Measurements from ENCODE around the gene LRRTM4. TPM values are rescaled to one million over a fixed set of nuclear protein-coding genes. Genes with fewer than 3 reads are reported as not detected.
"Not testable (repeated sequence)": the region's sequence is repeated elsewhere in the genome, so short reads cannot be mapped to it uniquely, and the experiment has no call there.

The LRRTM4 gene
- total RNA-seq, 4 donors from 2014 or later, result not detected

DNA sequence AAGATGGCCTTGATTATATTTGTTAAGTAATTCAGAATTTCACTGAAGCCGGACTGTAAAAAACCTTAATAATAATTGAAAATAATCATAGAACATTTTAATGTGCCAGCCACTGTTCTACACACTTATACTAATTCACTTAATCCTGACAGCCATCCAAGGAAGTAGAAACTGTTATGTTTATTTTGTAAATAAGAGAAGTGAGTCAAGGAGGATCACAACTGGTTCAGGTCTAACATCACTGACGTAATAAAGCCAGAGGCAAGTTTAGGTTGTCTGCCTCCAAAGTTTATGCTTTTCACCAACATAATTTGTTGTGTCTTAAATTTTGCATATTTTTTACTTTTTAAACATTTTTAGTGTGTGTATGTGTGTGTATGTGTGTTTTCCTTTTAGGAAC lies 436.1 kb downstream of the LRRTM4 start:
- Histone ChIP-seq H3K4me1 (no peaks in the 10 kb centered on the region), H3K27me3 (no peaks in the 10 kb centered on the region), H3K36me3 (no peaks in the 10 kb centered on the region), H3K9me3 (no peaks in the 10 kb centered on the region), H3K4me3 (no peak overlapping the region), H3K27ac (no peak overlapping the region)
- TF ChIP-seq POLR2A (IDR thresholded peaks at IDR 0.05), result no peak
- TF ChIP-seq, protein P1, sequence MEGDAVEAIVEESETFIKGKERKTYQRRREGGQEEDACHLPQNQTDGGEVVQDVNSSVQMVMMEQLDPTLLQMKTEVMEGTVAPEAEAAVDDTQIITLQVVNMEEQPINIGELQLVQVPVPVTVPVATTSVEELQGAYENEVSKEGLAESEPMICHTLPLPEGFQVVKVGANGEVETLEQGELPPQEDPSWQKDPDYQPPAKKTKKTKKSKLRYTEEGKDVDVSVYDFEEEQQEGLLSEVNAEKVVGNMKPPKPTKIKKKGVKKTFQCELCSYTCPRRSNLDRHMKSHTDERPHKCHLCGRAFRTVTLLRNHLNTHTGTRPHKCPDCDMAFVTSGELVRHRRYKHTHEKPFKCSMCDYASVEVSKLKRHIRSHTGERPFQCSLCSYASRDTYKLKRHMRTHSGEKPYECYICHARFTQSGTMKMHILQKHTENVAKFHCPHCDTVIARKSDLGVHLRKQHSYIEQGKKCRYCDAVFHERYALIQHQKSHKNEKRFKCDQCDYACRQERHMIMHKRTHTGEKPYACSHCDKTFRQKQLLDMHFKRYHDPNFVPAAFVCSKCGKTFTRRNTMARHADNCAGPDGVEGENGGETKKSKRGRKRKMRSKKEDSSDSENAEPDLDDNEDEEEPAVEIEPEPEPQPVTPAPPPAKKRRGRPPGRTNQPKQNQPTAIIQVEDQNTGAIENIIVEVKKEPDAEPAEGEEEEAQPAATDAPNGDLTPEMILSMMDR (IDR thresholded peaks at IDR 0.05), result no peak
- DNase-seq, result no peak

DNA sequence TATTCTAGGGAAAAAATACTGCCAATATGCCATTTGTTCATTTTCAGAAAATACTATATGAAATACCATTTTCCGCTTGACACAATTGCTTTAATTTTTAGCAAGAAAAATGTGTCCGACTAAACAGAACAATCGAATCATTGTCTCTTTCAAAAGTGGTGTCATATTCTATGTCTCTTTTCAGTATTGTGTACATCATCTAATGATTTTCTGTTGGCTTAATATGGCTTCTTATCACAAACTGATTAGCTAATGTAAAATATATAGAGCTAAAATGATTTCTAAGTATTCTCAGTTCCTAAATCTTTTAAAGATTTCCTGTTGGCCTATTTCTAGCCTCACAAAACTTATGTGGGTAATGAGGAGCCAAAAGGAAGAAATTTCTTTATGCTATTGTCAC lies 436.6 kb downstream of the LRRTM4 start:
- DNase-seq, result no peak
- H3K4me3 ChIP-seq, result no peak overlapping the region
- H3K27ac ChIP-seq, result no peak overlapping the region
- H3K9me3 ChIP-seq, result no peaks in the 10 kb centered on the region
- H3K27me3 ChIP-seq, result no peaks in the 10 kb centered on the region
- H3K36me3 ChIP-seq, result no peaks in the 10 kb centered on the region
- TF ChIP-seq, protein P1 (IDR thresholded peaks at IDR 0.05), result no peak
- no peak for TF ChIP-seq POLR2A (IDR thresholded peaks at IDR 0.05)
- no peaks in the 10 kb centered on the region for H3K4me1 ChIP-seq

DNA sequence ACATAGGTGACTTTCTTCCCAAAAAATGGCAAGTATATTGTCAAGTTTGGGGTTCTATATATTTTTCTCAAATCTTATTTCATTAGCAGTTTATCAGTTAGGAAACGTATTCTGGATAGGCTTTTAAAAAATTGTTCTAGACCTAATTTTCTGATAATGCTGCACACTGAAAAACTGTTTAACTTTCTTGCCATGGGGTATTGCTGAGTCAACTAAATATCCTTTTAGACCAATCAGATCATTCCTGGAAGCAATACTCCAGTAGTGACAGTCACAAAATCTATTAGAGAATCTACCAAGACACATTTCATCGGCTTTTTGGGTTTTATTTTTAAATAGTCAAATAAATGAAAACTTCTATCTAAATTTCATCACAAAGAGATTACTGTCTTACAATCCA lies 440.6 kb downstream of the LRRTM4 start:
- Histone ChIP-seq H3K27ac (no peak overlapping the region), H3K27me3 (no peaks in the 10 kb centered on the region), H3K36me3 (no peaks in the 10 kb centered on the region), H3K4me3 (no peak overlapping the region), H3K4me1 (no peaks in the 10 kb centered on the region), H3K9me3 (no peaks in the 10 kb centered on the region)
- TF ChIP-seq POLR2A (IDR thresholded peaks at IDR 0.05), result no peak
- TF ChIP-seq, protein P1 (IDR thresholded peaks at IDR 0.05), result no peak
- DNase-seq, result no peak

DNA sequence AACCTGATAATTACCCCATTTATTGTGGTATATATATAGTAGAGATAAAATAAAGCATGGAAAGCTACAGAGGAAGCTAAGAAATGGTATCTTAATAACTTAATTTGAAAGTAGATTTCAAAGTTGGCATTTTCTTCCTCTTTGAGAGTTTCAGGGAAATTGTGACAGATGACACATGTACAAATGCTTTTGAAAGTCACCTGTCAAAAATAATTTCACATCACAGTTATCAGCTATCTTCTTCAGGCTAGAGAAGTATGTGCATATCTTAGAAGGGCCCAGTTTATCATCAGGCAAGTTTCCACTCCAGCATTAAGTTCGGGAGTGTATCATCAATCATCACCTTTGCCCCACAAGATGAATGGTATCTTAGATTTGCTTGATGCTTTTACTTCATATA lies 457.9 kb downstream of the LRRTM4 start:
- no peaks in the 10 kb centered on the region for H3K36me3 ChIP-seq
- no peaks in the 10 kb centered on the region for H3K4me1 ChIP-seq
- H3K27ac ChIP-seq, result no peak overlapping the region
- no peaks in the 10 kb centered on the region for H3K9me3 ChIP-seq
- no peak for DNase-seq
- no peak for TF ChIP-seq POLR2A (IDR thresholded peaks at IDR 0.05)
- TF ChIP-seq, protein P1 (IDR thresholded peaks at IDR 0.05), result no peak
- H3K4me3 ChIP-seq, result no peak overlapping the region
- H3K27me3 ChIP-seq, result no peaks in the 10 kb centered on the region

DNA sequence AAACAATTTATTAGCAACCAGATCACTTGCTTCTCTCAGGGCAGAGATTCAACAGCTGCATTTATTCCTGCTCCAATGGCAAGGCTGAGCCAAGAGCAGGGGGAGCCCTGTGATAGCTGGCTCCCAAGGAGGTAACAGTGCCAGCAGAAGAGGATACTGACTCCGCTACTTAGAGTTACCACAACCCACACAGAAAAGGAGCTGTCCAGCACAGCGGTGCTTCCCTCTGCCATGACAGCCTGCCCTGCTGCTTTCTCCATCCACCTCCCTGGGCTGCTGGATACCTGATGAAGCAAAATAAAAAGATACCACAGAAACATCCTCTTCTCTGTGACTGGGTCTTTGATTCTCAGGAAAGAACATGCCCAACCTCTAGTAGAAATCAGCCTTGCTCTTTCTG lies 467.2 kb downstream of the LRRTM4 start:
- no peak overlapping the region for H3K27ac ChIP-seq
- H3K27me3 ChIP-seq, result no peaks in the 10 kb centered on the region
- H3K36me3 ChIP-seq, result no peaks in the 10 kb centered on the region
- DNase-seq, result no peak
- no peaks in the 10 kb centered on the region for H3K9me3 ChIP-seq
- H3K4me1 ChIP-seq, result no peaks in the 10 kb centered on the region
- TF ChIP-seq, protein P1 (IDR thresholded peaks at IDR 0.05), result no peak
- TF ChIP-seq POLR2A (IDR thresholded peaks at IDR 0.05), result no peak
- no peak overlapping the region for H3K4me3 ChIP-seq

DNA sequence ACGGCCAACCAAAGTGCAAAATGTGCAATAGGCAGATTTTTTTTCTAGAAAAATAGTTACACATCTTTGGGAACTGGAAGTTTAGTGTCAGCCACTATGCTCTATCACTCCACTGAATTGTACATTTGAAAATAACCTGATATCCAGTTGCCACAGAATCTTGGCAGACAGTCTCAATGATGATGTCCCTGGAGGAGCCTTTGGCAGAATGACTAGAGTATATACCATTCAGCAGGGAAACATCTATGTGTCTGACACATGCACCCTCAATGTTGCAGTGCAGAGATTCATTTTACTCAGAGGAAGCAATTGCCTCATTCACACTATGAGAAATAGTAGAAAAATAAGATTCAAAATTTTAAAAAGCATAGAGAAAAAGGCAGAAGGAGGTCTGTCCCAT lies 475.8 kb downstream of the LRRTM4 start:
- DNase-seq, result no peak

DNA sequence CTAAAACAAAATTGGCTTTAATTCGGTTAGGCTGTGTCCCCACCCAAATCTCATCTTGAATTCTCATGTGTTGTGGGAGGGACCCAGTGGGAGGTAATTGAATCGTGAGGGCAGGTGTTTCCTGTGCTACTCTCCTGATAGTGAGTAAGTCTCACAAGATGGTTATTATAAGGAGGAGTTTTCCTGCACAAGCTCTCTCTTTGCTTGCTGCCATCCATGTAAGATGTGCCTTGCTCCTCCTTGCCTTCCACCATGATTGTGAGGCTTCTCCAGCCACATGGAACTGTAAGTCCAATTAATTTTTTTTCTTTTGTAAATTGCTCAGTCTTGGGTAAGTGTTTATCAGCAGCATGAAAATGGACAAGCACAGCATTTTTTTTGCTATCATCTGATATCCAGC lies 476.7 kb downstream of the LRRTM4 start:
- H3K36me3 ChIP-seq, DNase-seq, H3K4me1 ChIP-seq, H3K9me3 ChIP-seq, H3K27ac ChIP-seq, H3K27me3 ChIP-seq, H3K4me3 ChIP-seq: not testable (repeated sequence)

More for the DNA sequence above, 475.8 kb downstream of the LRRTM4 start:
- no peaks in the 10 kb centered on the region for H3K4me1 ChIP-seq
- TF ChIP-seq, protein P1 (IDR thresholded peaks at IDR 0.05), result no peak
- no peak for TF ChIP-seq POLR2A (IDR thresholded peaks at IDR 0.05)
- no peak overlapping the region for H3K27ac ChIP-seq
- no peaks in the 10 kb centered on the region for H3K27me3 ChIP-seq
- no peaks in the 10 kb centered on the region for H3K9me3 ChIP-seq
- H3K4me3 ChIP-seq, result no peak overlapping the region
- no peaks in the 10 kb centered on the region for H3K36me3 ChIP-seq
